PFSK-1 (cell line): Measurements from ENCODE around the gene ELF3.

Experiments used
- FOXP2 ChIP-seq: optimal IDR thresholded peaks from 2 replicates; pipeline ENCODE3; 2011; ENCODE audit warnings: borderline replicate concordance, control low read depth, inconsistent platforms; ENCODE audit not compliant: insufficient read depth; ENCODE audit errors: extremely low read length, extremely low read depth
- POLR2AphosphoS5 ChIP-seq: IDR thresholded peaks from 2 replicates; pipeline ENCODE4 v1.6.1; 2012; ENCODE audit warnings: low read depth, mild to moderate bottlenecking, control low read depth, low read length, moderate library complexity
- SIN3A ChIP-seq: IDR thresholded peaks from 2 replicates; pipeline ENCODE4 v1.6.1; 2012; ENCODE audit warnings: mild to moderate bottlenecking, low read length, moderate library complexity, borderline replicate concordance; ENCODE audit not compliant: insufficient read depth
- TAF1 ChIP-seq: IDR thresholded peaks from 2 replicates; pipeline ENCODE4 v1.6.1; 2012; ENCODE audit warnings: low read length, control low read depth, borderline replicate concordance; ENCODE audit not compliant: insufficient read depth
- TF ChIP-seq, protein P1 (sequence below), 2 experiments: IDR thresholded peaks; 2 replicates each; pipeline versions ENCODE4 v1.6.1 to v1.8.0; 2011 to 2012; ENCODE audit warnings: low read depth in 2 of 2, low read length in 2 of 2, control low read depth in 1 of 2, inconsistent platforms in 1 of 2, mild to moderate bottlenecking in 1 of 2, moderate library complexity in 1 of 2; ENCODE audit not compliant: insufficient read depth in 1 of 2

Gene ELF3

GRCh38 chr1:202046227-202046626 lies 35.8 kb downstream of the ELF3 start:
- TF ChIP-seq SIN3A (no peak), POLR2AphosphoS5 (no peak), TAF1 (no peak), FOXP2 (no peak)
- TF ChIP-seq, protein P1, sequence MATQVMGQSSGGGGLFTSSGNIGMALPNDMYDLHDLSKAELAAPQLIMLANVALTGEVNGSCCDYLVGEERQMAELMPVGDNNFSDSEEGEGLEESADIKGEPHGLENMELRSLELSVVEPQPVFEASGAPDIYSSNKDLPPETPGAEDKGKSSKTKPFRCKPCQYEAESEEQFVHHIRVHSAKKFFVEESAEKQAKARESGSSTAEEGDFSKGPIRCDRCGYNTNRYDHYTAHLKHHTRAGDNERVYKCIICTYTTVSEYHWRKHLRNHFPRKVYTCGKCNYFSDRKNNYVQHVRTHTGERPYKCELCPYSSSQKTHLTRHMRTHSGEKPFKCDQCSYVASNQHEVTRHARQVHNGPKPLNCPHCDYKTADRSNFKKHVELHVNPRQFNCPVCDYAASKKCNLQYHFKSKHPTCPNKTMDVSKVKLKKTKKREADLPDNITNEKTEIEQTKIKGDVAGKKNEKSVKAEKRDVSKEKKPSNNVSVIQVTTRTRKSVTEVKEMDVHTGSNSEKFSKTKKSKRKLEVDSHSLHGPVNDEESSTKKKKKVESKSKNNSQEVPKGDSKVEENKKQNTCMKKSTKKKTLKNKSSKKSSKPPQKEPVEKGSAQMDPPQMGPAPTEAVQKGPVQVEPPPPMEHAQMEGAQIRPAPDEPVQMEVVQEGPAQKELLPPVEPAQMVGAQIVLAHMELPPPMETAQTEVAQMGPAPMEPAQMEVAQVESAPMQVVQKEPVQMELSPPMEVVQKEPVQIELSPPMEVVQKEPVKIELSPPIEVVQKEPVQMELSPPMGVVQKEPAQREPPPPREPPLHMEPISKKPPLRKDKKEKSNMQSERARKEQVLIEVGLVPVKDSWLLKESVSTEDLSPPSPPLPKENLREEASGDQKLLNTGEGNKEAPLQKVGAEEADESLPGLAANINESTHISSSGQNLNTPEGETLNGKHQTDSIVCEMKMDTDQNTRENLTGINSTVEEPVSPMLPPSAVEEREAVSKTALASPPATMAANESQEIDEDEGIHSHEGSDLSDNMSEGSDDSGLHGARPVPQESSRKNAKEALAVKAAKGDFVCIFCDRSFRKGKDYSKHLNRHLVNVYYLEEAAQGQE (IDR thresholded peaks at IDR 0.05; ENCODE audit: insufficient read depth in 1 of 2, low read depth in 2 of 2, low read length in 2 of 2) = no peak

GRCh38 chr1:202046748-202047708 lies 36.6 kb downstream of the ELF3 start:
- no peak for TF ChIP-seq FOXP2
- TF ChIP-seq, protein P1 (IDR thresholded peaks at IDR 0.05; ENCODE audit: insufficient read depth in 1 of 2, low read depth in 2 of 2, low read length in 2 of 2) = no peak
- TF ChIP-seq SIN3A = no peak
- TF ChIP-seq TAF1 = no peak
- TF ChIP-seq POLR2AphosphoS5 = no peak

DNA sequence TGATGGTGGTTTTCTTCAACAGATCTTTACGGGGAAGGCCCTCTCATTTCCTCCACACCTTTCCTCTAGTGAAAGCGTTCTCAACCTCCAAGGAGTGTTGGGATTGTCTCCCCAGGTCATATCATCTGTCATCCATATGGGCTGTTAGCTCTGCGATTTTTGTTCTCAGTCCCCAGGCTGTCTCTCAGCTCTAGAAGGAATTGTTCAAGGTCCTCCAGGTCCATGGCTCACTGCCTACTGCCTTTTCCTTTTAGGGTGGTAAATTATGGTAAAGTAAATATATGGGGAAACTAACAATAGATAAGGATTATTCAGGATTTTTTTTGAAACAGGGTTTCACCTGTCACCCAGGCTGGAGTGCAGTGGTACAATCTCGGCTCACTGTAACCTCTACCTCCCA lies 37.6 kb downstream of the ELF3 start:
- no peak for TF ChIP-seq SIN3A
- no peak for TF ChIP-seq TAF1
- TF ChIP-seq, protein P1 (IDR thresholded peaks at IDR 0.05; ENCODE audit: insufficient read depth in 1 of 2, low read depth in 2 of 2, low read length in 2 of 2) = no peak
- no peak for TF ChIP-seq FOXP2
- no peak for TF ChIP-seq POLR2AphosphoS5

DNA sequence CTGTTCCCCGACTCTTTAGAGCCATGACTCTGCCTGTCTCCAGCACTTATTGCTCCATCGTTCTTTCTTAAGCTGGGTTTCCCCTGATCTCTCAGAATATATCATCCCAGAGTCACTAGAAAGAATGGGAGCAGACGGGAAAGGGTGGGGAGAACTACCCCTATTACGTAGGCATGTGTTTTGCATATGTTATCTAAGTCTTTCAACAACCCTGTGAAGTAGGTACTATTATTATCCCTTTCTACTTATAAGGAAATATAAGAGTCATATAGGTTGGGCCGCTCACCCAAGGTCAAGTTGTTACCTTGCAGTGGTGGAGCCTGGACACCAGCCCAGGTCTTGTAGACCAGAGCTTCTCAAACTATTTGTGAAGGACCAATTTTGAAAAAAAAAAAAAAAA lies 38.7 kb downstream of the ELF3 start:
- TF ChIP-seq FOXP2 (no peak), TAF1 (no peak), POLR2AphosphoS5 (no peak)

DNA sequence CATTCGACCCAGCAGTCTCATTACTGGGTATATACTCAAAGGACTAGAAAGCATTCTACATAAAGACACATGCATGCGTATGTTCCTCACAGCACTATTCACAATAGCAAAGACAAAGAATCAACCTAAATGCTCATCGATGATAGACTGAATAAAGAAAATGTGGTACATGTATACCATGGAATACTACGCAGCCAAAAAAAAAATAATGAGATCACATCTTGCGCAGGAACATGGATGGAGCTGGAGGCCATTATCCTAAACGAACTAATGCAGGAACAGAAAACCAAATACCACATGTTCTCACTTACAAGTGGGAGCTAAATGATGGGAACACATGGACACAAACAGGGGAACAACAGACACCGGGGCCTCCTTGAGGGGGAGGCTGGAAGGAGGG lies 43.7 kb downstream of the ELF3 start:
- TF ChIP-seq SIN3A = no peak
- no peak for TF ChIP-seq FOXP2
- TF ChIP-seq, protein P1 (IDR thresholded peaks at IDR 0.05; ENCODE audit: insufficient read depth in 1 of 2, low read depth in 2 of 2, low read length in 2 of 2) = no peak
- no peak for TF ChIP-seq TAF1
